Hematopoietic multipotent progenitor cell (in vitro differentiated cells): ENCODE data around the gene MTX1. TPM values are rescaled to one million over a fixed set of nuclear protein-coding genes. Genes with fewer than 3 reads are reported as not detected.
"Not testable (repeated sequence)": the region's sequence is repeated elsewhere in the genome, so short reads cannot be mapped to it uniquely, and the experiment has no call there.

Experiments used
- DNase-seq, 3 donors: peaks; one replicate each; pipeline ENCODE4 v3.0.0-alpha.2; 2011 to 2015; ENCODE audit warnings: low read depth in 2 of 3, low spot score in 2 of 3
- total RNA-seq: library from RNA; depleted of rRNA; stranded (reverse); fragments of >200 nt; gene quantifications from one replicate; pipeline ENCODE4 v1.2.3, GENCODE V29; 2012

MTX1 gene
- total RNA-seq, 1 donor = 70.3 TPM

- DNase-seq = not testable (repeated sequence)
Observed at GRCh38 chr1:155231302-155231701, 22.8 kb downstream of the MTX1 start.

- DNase-seq = not testable (repeated sequence)
Observed at GRCh38 chr1:155232001-155232978, 23.8 kb downstream of the MTX1 start.

GRCh38 chr1:155233502-155233901, 25.0 kb downstream of the MTX1 start:
- DNase-seq = not testable (repeated sequence)

- not testable (repeated sequence) for DNase-seq
Observed at GRCh38 chr1:155235375-155235774, 26.9 kb downstream of the MTX1 start.

GRCh38 chr1:155236451-155236850, 28.0 kb downstream of the MTX1 start:
- no peak for DNase-seq

- peak; percentile 42 to 85 (median 67) for DNase-seq
Observed at GRCh38 chr1:155241069-155241679, 32.7 kb downstream of the MTX1 start.

GRCh38 chr1:155241841-155242264, 33.4 kb downstream of the MTX1 start:
- DNase-seq = no peak

GRCh38 chr1:155242805-155243358, 34.4 kb downstream of the MTX1 start:
- no peak for DNase-seq

GRCh38 chr1:155244368-155245162, 36.1 kb downstream of the MTX1 start:
- peak; percentile 89 to 100 (median 99) for DNase-seq

GRCh38 chr1:155245163-155245524, 36.6 kb downstream of the MTX1 start:
- no peak for DNase-seq

GRCh38 chr1:155246796-155247195, 38.3 kb downstream of the MTX1 start:
- DNase-seq = not testable (repeated sequence)

- DNase-seq = peak in 1 of 3 donors; percentile 20
Observed at GRCh38 chr1:155247667-155248553, 39.4 kb downstream of the MTX1 start.

- peak in 1 of 3 donors; percentile 77 for DNase-seq
Observed at GRCh38 chr1:155250246-155250632, 41.7 kb downstream of the MTX1 start.

GRCh38 chr1:155250633-155251449, 42.3 kb downstream of the MTX1 start:
- peak; percentile 93 to 97 (median 96) for DNase-seq

- no peak for DNase-seq
Observed at GRCh38 chr1:155251566-155251965, 43.1 kb downstream of the MTX1 start.

- DNase-seq = no peak
Observed at GRCh38 chr1:155253208-155253607, 44.7 kb downstream of the MTX1 start.

- DNase-seq = no peak
Observed at GRCh38 chr1:155253797-155254196, 45.3 kb downstream of the MTX1 start.

- DNase-seq = no peak
Observed at GRCh38 chr1:155254228-155254713, 45.8 kb downstream of the MTX1 start.
